GM12878 (cell line): ENCODE measurements around the gene C1S. TPM values are rescaled to one million over a fixed set of nuclear protein-coding genes. Genes with fewer than 3 reads are reported as not detected.

Source experiments
- ATAC-seq: fragments of 200-7000 bp; cut with Tn5 transposase; 3 replicates; pipeline ENCODE4 v1.9.1; 2020; ENCODE audit warnings: mild to moderate bottlenecking, moderate library complexity
- BruUV-seq: library from RNA; stranded (reverse); fragments of 400-500 nt; replicated peaks from 2 replicates; lab custom pipeline; 2021; lab: Mats Ljungman, UMichigan
- CTCF ChIA-PET: fragments of 300-600 bp; sonication (Branson Sonifier 250); formaldehyde crosslinking; extraction: SDS; loops from one replicate; lab custom pipeline; 2021; ENCODE audit warnings: inconsistent platforms; lab: Yijun Ruan, JAX
- POLR2A ChIA-PET: fragments of 350-600 bp; formaldehyde crosslinking; extraction: SDS; loops from one replicate; lab custom pipeline; 2021; ENCODE audit warnings: inconsistent platforms; lab: Charles Lee
- RAD21 ChIA-PET: fragments of 300-600 bp; sonication (Branson Sonifier 250); formaldehyde crosslinking; loops from one replicate; lab custom pipeline; 2023; ENCODE audit warnings: antibody characterized with exemption; ENCODE audit not compliant: unreplicated experiment; lab: Charles Lee
- SMC1A ChIA-PET: fragments of 300-600 bp; sonication (Branson Sonifier 250); formaldehyde crosslinking; loops from one replicate; lab custom pipeline; 2023; ENCODE audit not compliant: unreplicated experiment, uncharacterized antibody; lab: Charles Lee
- DNase-seq: peaks from one replicate; pipeline ENCODE4 v3.0.0-alpha.2; 2011; ENCODE audit warnings: low read depth, low spot score
- FAIRE-seq: peaks from 3 replicates; lab custom pipeline; 2011; peaks lifted over from hg19 to GRCh38; lab: Jason Lieb, UNC
- H2AFZ ChIP-seq: 2 replicates; pipeline ENCODE4 v1.6.0; 2011; ENCODE audit warnings: low read depth, low read length, control low read depth; ENCODE audit not compliant: control insufficient read depth
- H3K27ac ChIP-seq: 2 replicates; pipeline ENCODE4 v1.5.1; 2011; ENCODE audit warnings: control low read depth; ENCODE audit not compliant: control insufficient read depth, insufficient read depth
- H3K27me3 ChIP-seq, 2 experiments: replicated peaks in 1 of 2; 2 replicates each; pipeline versions ENCODE4 v1.6.0 to v1.6.1; 2011; ENCODE audit warnings: low read length in 1 of 2; ENCODE audit not compliant: control insufficient read depth in 2 of 2, insufficient read depth in 2 of 2
- H3K36me3 ChIP-seq, 2 experiments: 2 replicates each; pipeline ENCODE4 v1.5.1; 2011; ENCODE audit warnings: low read length in 1 of 2; ENCODE audit not compliant: control insufficient read depth in 2 of 2, insufficient read depth in 2 of 2
- H3K4me1 ChIP-seq: 2 replicates; pipeline ENCODE4 v1.6.1; 2011; ENCODE audit warnings: mild to moderate bottlenecking, low read length, moderate library complexity, mixed read lengths; ENCODE audit not compliant: control insufficient read depth, insufficient read depth
- H3K4me2 ChIP-seq: 2 replicates; pipeline ENCODE4 v1.6.0; 2011; ENCODE audit warnings: control low read depth; ENCODE audit not compliant: control insufficient read depth, insufficient read depth
- H3K4me3 ChIP-seq: fragments of 200-600 bp; sonication (generic); 2 replicates; pipeline ENCODE4 v1.5.1; 2016
- H3K79me2 ChIP-seq: 2 replicates; pipeline ENCODE4 v1.6.0; 2011; ENCODE audit warnings: low read length; ENCODE audit not compliant: control insufficient read depth, insufficient read depth
- H3K9ac ChIP-seq: 2 replicates; pipeline ENCODE4 v1.8.0; 2011; ENCODE audit warnings: low read length, control low read depth, mixed read lengths; ENCODE audit not compliant: control insufficient read depth, insufficient read depth
- H3K9me3 ChIP-seq: replicated peaks from 3 replicates; pipeline ENCODE4 v1.5.1; 2011; ENCODE audit warnings: mild to moderate bottlenecking, low read length; ENCODE audit not compliant: control insufficient read depth, insufficient read depth
- H4K20me1 ChIP-seq: 2 replicates; pipeline ENCODE4 v1.6.0; 2011; ENCODE audit not compliant: control insufficient read depth, insufficient read depth
- BCL3 ChIP-seq: IDR thresholded peaks from 2 replicates; pipeline ENCODE4 v1.6.1; 2011; ENCODE audit warnings: borderline replicate concordance, low read depth, mild to moderate bottlenecking, moderate library complexity, low read length; ENCODE audit not compliant: insufficient read depth, poor library complexity, severe bottlenecking
- BMI1 ChIP-seq: fragments of 450-650 bp; IDR thresholded peaks from 2 replicates; pipeline ENCODE4 v1.6.1; 2016; ENCODE audit warnings: mild to moderate bottlenecking, moderate library complexity, borderline replicate concordance
- E2F8 ChIP-seq: fragments of 450-650 bp; IDR thresholded peaks from 2 replicates; pipeline ENCODE4 v1.6.1; 2018; ENCODE audit warnings: mild to moderate bottlenecking, low read depth, moderate library complexity; ENCODE audit not compliant: partially characterized antibody
- HDGF ChIP-seq: fragments of 450-650 bp; IDR thresholded peaks from 2 replicates; pipeline ENCODE4 v1.6.1; 2016; ENCODE audit warnings: antibody characterized with exemption
- POLR2AphosphoS5 ChIP-seq: IDR thresholded peaks from 2 replicates; pipeline ENCODE4 v1.6.1; 2011; ENCODE audit warnings: mild to moderate bottlenecking, low read length, inconsistent platforms
- SIX5 ChIP-seq: IDR thresholded peaks from 2 replicates; pipeline ENCODE4 v1.6.1; 2011; ENCODE audit warnings: mild to moderate bottlenecking, low read depth, low read length, moderate library complexity; ENCODE audit not compliant: severe bottlenecking
- SPI1 ChIP-seq: IDR thresholded peaks from 2 replicates; pipeline ENCODE4 v1.6.1; 2011; ENCODE audit warnings: low read depth, mild to moderate bottlenecking, low read length, moderate library complexity, borderline replicate concordance; ENCODE audit not compliant: insufficient read depth
- WGBS: methylation state at CpG from one replicate; pipeline ENCODE4 v1.1.6; 2016; ENCODE audit warnings: low lambda C conversion rate; ENCODE audit not compliant: insufficient replicate concordance, insufficient coverage; ENCODE audit errors: missing lambda C conversion rate; 5-methylcytosine and 5-hydroxymethylcytosine counted together
- in situ Hi-C: fragments of 300-500 bp; cut with MboI; formaldehyde crosslinking; loops from 9 replicates; pipeline ENCODE4 v1.14.3; 2018; ENCODE audit warnings: mixed read lengths
- intact Hi-C: fragments of 100-400 bp; cut with micrococcal nuclease; formaldehyde crosslinking; loops from one replicate; pipeline ENCODE4 v1.14.2; 2022; ENCODE audit not compliant: unreplicated experiment
- polyA plus RNA-seq, 11 experiments: library from polyadenylated mRNA; depleted of rRNA in 4 of 11; unstranded in 6 of 11; stranded (reverse) in 5 of 11; fragments of >200 nt; fragmentation: Nextera tagmentation in 4 of 11; fragmentation: Illumina TruSeq in 1 of 11; extraction: Ambion mirVana in 4 of 11; extraction: Trizol in 1 of 11; gene quantifications; 1 replicate in 1 of 11; 2 replicates in 10 of 11; pipeline versions ENCODE4 v1.2.1 to v1.2.3, GENCODE V29; 2011 to 2016; ENCODE audit warnings: inconsistent platforms in 2 of 11, missing spikeins in 2 of 11, low read depth in 1 of 11
- total RNA-seq, 4 experiments: library from RNA; depleted of rRNA in 3 of 4; stranded (reverse); fragments of >200 nt in 3 of 4; fragmentation: Illumina TruSeq in 1 of 4; extraction: Trizol in 1 of 4; gene quantifications; 2 replicates each; pipeline versions ENCODE4 v1.2.1 to v1.2.3, GENCODE V29; 2013 to 2021

Gene C1S
- total and polyA plus RNA-seq, 10 of the 15 experiments (the other 5 are each of a cell fraction or from before 2014, with no cell fraction given): 0.10 to 1.4 (median 0.42) TPM

GRCh38 chr12:7091171-7091570, 30.7 kb downstream of the C1S start:
- Histone ChIP-seq H2AFZ (no peak overlapping the region), H3K27me3 (no peaks in the 10 kb centered on the region; a peak in 1 of 4 replicates), H3K79me2 (no peaks in the 10 kb centered on the region), H3K36me3 (no peaks in the 10 kb centered on the region), H4K20me1 (no peaks in the 10 kb centered on the region), H3K27ac (no peak overlapping the region), H3K4me1 (no peaks in the 10 kb centered on the region), H3K9me3 (no peaks in the 10 kb centered on the region), H3K4me2 (no peak overlapping the region), H3K4me3 (no peak overlapping the region), H3K9ac (no peak overlapping the region)
- FAIRE-seq (no peak), ATAC-seq (no peak), DNase-seq (no peak)
- CTCF ChIA-PET: interaction anchor here (1.0 to 6.3 kb wide), 3 partner anchors 22 to 146 kb away, joined by 4 to 32 read pairs (median 4); partner anchors contain the start of genes C12orf57 and RNU7-1
- no TSS peak for BruUV-seq
- RAD21 ChIA-PET: interaction anchor here (0.6 to 1.5 kb wide), 3 partner anchors 16 to 24 kb away, joined by 3 to 5 read pairs (median 3); partner anchors contain the start of gene C1RL
- SMC1A ChIA-PET: interaction anchor here (0.8 to 1.4 kb wide), 4 partner anchors 17 to 146 kb away, joined by 3 to 5 read pairs (median 4); no protein-coding TSS in a partner anchor
- in situ Hi-C loops (no loop called here), intact Hi-C loops (loop anchor here (5.0 kb wide), 3 partner anchors 74 to 169 kb away; partner anchors contain the start of genes EMG1, LPCAT3 and PHB2)
- 44% methylated on average over 7 of the region's 7 CpGs for WGBS
- POLR2A ChIA-PET: interaction anchor here (0.5 to 1.1 kb wide), 3 partner anchors 14 to 166 kb away, joined by 3 to 4 read pairs (median 3); no protein-coding TSS in a partner anchor
- no peak for TF ChIP-seq BMI1
- TF ChIP-seq E2F8: no peak
- no peak for TF ChIP-seq BCL3
- no peak for TF ChIP-seq HDGF
- no peak for TF ChIP-seq SPI1
- TF ChIP-seq SIX5: no peak
- TF ChIP-seq POLR2AphosphoS5: no peak
